ENCODE measurements around the gene TBC1D20. TPM values are rescaled to one million over a fixed set of nuclear protein-coding genes. Genes with fewer than 3 reads are reported as not detected.

TBC1D20 gene
- total and polyA plus RNA-seq, 2 of the 4 experiments (the other 2 are of a cell fraction) = 39.1 to 42.8 TPM

GRCh38 chr20:414161-414560 lies 48.2 kb downstream of the TBC1D20 start:
- Histone ChIP-seq H3K4me2 (ENCODE audit: low read depth, low read length) (no peak overlapping the region), H3K4me3 (ENCODE audit: insufficient read depth, low read depth, low read length) (no peak overlapping the region), H3K14ac (replicated peaks; ENCODE audit: low read depth, low read length) (no peak overlapping the region), H3K18ac (ENCODE audit: low read depth, low read length) (no peak overlapping the region), H3K9me3 (ENCODE audit: control insufficient read depth, insufficient read depth, low read length) (no peaks in the 10 kb centered on the region), H2AK9ac (replicated peaks; ENCODE audit: low read depth, low read length, poor library complexity) (no peak overlapping the region), H3K4me1 (ENCODE audit: control insufficient read depth, insufficient read depth, low read length) (peaks cover 11% of the 10 kb centered on the region), H3K56ac (ENCODE audit: extremely low read depth, insufficient read depth, low read length) (no peak overlapping the region), H2BK15ac (ENCODE audit: low read depth, low read length) (no peak overlapping the region), H2BK120ac (ENCODE audit: low read depth, low read length) (no peak overlapping the region), H4K8ac (ENCODE audit: low read depth in 2 of 2, low read length in 2 of 2) (no peak overlapping the region), H3K4ac (ENCODE audit: low read depth, low read length) (no peak overlapping the region), H4K5ac (ENCODE audit: low read depth, low read length) (no peak overlapping the region), H2BK20ac (ENCODE audit: low read depth, low read length) (no peak overlapping the region), H3K9me1 (ENCODE audit: insufficient read depth, low read length) (peaks cover 11% of the 10 kb centered on the region; the same call in 1 of the 2 replicates), H3K9ac (ENCODE audit: low read depth, low read length) (no peak overlapping the region), H3K27me3 (ENCODE audit: control insufficient read depth, insufficient read depth, low read length) (no peaks in the 10 kb centered on the region), H3K36me3 (ENCODE audit: control insufficient read depth, insufficient read depth, low read length) (peaks cover 28% of the 10 kb centered on the region), H3K79me1 (ENCODE audit: low read depth in 1 of 2, low read length in 2 of 2) (peaks cover 26 to 61% of the 10 kb centered on the region in 2 experiments), H2BK5ac (ENCODE audit: low read depth, low read length, poor library complexity, severe bottlenecking) (no peak overlapping the region), H2AFZ (replicated peaks; ENCODE audit: low read length, poor library complexity) (no peak overlapping the region), H2AK5ac (ENCODE audit: low read depth, low read length) (no peak overlapping the region), H4K20me1 (ENCODE audit: insufficient read depth, low read length) (peaks cover 19% of the 10 kb centered on the region; the same call in 1 of the 2 replicates), H4K91ac (ENCODE audit: insufficient read depth, low read depth, low read length) (no peak overlapping the region), H3K23ac (ENCODE audit: low read depth, low read length) (no peak overlapping the region), H3K27ac (ENCODE audit: insufficient read depth, low read length) (no peak overlapping the region)
- in situ Hi-C loops (cut with MboI; ENCODE audit: low sequenced_read_pairs) (no loop called here), intact Hi-C loops (cut with micrococcal nuclease) (no loop called here), dilution Hi-C loops (cut with HindIII; ENCODE audit: low sequenced_read_pairs, unreplicated experiment) (no loop called here)
- DNase-seq = no peak
- TF ChIP-seq ELK1 (IDR thresholded peaks at IDR 0.05; ENCODE audit: borderline replicate concordance, low read depth, low read length) (no peak), RCOR1 (IDR thresholded peaks at IDR 0.05; ENCODE audit: insufficient replicate concordance, low read length) (no peak), CHD1 (IDR thresholded peaks at IDR 0.05; ENCODE audit: low read depth, low read length) (no peak), MAFK (IDR thresholded peaks at IDR 0.05; ENCODE audit: low read depth, low read length) (no peak), MXI1 (IDR thresholded peaks at IDR 0.05; ENCODE audit: borderline replicate concordance, low read depth, low read length) (no peak), CTCF (conservative IDR thresholded peaks at IDR 0.05; ENCODE audit: low read depth, low read length) (no peak), MAZ (IDR thresholded peaks at IDR 0.05; ENCODE audit: borderline replicate concordance, low read depth, low read length) (no peak), POLR2A (IDR thresholded peaks at IDR 0.05; ENCODE audit: low read depth, low read length) (no peak), CEBPB (IDR thresholded peaks at IDR 0.05; ENCODE audit: low read depth, low read length) (no peak), RAD21 (IDR thresholded peaks at IDR 0.05; ENCODE audit: low read length) (no peak), SMC3 (IDR thresholded peaks at IDR 0.05; ENCODE audit: low read depth, low read length) (no peak), FOS (IDR thresholded peaks at IDR 0.05; ENCODE audit: low read depth, low read length) (no peak), NFE2L2 (IDR thresholded peaks at IDR 0.05; ENCODE audit: low read depth, low read length) (no peak), RFX5 (IDR thresholded peaks at IDR 0.05; ENCODE audit: low read depth, low read length) (no peak), BHLHE40 (IDR thresholded peaks at IDR 0.05; ENCODE audit: low read depth, low read length) (no peak), USF2 (IDR thresholded peaks at IDR 0.05; ENCODE audit: low read depth, low read length) (no peak)
- POLR2A ChIA-PET (ENCODE audit: unreplicated experiment) = no interaction called here
- no peak for ATAC-seq (ENCODE audit: low read depth)
- BruUV-seq (replicated peaks) = no TSS peak
- WGBS, 2 experiments (ENCODE audit: extremely low coverage in 2 of 2, insufficient read length in 1 of 2) = 100% methylated on average over 1 of the region's 2 CpGs; no CpG with 5 or more reads in 1 of the 2 experiments
- CTCF ChIA-PET = interaction anchor here (0.9 kb wide), 1 partner anchor 23 kb away, joined by 3 read pairs; no protein-coding TSS in a partner anchor

Measured in IMR-90 (cell line).